Vein endothelial cell (primary cell): ENCODE results near the gene FGD1. TPM values are rescaled to one million over a fixed set of nuclear protein-coding genes. Genes with fewer than 3 reads are reported as not detected.

Source experiments
- total RNA-seq: library from RNA; depleted of rRNA; stranded (reverse); fragments of >200 nt; gene quantifications from 2 replicates; pipeline ENCODE4 v1.2.3, GENCODE V29; 2012

Gene FGD1
- total RNA-seq, result 6.0 and 8.8 TPM in 2 replicates

DNA sequence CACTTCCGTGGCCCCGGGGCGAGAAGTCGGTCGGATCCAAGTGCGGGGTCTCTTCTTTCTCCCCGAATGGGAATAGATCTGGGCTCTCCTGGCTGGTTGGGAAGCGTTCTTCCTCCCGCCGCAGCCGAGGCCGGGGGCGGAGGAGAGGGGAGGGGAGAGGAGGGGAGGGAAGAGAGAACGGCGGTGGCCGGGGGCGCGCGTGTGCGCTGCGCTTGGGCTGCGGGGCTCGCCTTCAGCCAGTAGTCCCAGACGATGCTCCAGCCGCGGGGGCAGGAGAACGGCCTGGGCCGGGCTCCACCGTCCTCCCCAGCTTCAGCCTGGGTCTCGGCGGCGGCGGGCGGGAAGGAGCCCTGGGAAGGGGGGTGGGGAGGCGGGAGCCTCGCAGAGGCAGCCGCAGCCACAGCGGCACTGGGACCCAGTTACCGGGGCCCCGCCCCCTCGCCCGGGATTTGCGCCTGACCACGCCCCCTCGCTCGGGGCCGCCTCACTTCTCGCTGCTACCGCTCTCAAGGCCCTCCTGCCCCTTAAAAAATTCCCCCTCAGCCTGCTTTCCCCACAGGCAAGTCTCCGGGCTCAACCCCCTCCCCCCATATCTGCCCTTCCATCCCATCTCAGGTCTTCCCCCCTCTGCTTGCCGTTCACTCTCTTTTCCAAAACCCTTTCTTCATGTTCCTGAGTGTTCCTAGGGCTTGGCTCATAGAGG, at the start of gene FGD1:
Gene FGD1, minus strand, starts transcription at position 421 of the 703 bp plus-strand sequence. CDS start 802 bp downstream, outside the sequence.

DNA sequence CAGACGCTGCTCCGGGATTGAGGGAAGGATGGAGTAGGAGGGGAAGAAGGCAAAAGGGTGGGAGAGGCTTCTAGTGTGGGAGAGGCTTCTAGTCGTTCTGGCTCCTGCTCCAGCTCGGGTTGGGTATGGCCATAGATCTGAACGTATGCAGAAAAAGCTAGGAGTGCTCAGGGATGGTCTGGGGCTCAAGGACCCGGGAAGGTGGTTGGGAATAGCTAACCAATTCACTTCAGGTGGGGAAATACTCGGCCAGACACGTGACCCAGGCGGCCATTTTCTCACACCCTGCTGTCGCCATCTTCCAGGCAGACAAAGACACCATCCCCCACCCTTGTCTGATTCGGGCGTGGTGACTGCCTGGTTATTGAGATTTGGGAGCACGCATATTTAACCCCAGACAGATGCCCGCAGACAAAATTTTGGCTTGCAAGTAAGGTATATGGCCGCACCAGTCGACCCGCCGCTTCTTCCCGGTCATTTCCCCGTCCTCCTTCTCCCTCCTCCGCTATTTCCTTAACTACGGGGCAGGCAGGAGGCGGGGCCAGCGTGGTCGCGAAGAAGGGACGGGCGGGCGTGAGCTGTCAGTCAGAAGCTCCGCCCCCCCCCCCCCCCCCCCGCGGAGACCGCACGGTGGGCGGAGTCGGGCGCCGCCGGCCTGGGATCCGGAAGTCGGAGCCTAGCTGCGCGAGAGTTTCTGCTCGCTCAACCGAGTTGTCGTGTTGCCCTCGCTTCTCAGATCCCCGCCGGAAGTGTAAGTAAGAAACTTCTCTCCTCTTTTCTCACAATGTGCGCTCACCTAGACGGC, 33.7 kb upstream of the FGD1 start, which contains the start of gene GNL3L:
Gene GNL3L, plus strand, starts transcription at position 668 of the 805 bp plus-strand sequence. CDS start 2,348 bp downstream, outside the sequence.

DNA sequence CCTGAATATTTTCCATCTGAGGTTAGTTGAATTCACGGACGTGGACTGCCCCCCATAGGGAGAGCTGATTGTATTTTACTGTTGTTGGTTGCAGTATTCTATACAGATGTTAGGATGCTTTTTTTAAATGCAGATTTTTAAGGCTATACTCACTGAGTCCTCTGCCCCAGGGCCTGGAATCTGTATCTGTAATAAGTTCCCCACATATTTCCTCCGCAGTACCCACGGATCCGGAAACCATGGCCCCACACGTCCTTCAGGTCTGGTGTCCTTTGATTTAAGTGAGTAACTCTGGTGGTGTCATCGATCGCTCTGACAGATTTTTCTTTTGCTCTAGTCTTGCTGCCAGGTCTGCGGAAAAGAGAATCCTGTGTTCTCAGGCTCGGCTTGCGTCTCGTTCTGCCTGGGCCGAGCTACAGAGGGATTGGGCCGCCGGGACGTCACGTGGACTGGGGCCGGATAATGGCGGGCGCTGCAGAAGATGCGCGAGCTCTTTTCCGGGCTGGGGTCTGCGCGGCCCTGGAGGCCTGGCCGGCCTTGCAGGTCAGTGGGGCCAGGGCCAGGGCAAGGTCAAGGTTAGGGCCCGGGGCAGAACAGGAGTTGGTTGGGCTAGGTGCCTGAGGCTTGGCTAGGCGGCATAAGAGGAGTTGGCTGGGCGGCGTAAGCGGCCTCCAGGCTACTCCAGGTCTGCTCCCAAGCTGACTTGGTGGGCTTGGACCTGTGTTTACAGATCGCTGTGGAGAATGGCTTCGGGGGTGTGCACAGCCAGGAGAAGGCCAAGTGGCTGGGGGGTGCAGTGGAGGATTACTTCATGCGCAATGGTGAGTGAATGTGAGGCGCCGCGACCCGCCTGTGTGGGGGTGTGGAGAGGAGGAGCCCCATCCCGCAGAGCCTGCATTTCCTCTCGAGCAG, 55.8 kb downstream of the FGD1 start, which contains the start of gene TSR2:
Gene TSR2, plus strand, starts transcription at position 445 of the 912 bp plus-strand sequence. Its CDS starts 18 bp downstream, at position 463.

Other genes starting within 250 kb of the FGD1 start
- 0.65 and 1.2 TPM in 2 replicates for gene WNK3, start 138.2 kb downstream of the FGD1 start, total RNA-seq
- 11.8 and 12.2 TPM in 2 replicates for gene TSR2, start 55.8 kb downstream of the FGD1 start, total RNA-seq
- gene GNL3L, start 34.0 kb upstream of the FGD1 start, total RNA-seq, result 61.7 and 78.8 TPM in 2 replicates